Glomerular visceral epithelial cell (primary cell): ENCODE data around the gene PRSS57.
"Not testable (repeated sequence)": the region's sequence is repeated elsewhere in the genome, so short reads cannot be mapped to it uniquely, and the experiment has no call there.

Source experiments
- DNase-seq: peaks from one replicate; pipeline ENCODE4 v3.0.0-alpha.2; 2016; ENCODE audit errors: extremely low spot score

Gene PRSS57

DNA sequence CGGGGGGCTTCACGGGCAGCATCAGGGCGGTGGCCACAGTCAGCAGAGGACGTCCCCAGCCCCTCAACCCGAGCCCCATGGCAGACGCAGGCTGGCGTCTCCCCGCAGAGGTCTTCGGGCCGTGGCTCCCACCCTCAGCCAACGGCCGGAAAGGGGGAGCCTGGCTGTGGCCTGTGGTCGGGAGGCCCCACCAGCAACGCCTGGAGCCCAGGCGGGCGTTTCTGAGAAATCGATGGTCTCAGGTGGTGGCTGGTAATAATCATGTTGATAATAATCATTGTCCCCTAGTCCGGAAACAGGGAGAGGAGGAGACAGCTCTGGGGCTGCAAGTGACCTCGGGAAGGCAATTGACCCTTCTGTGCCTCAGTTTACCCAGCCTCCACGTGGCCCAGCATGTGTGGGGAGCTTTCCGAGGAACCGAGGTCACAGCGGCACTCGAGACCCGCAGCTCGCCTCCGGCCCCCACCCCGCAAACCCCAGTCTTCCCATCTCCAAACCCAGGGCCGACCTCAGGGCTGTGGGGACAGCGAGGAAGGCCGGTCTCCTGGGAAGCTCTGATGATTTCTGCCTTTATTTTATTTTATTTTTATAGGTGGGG is at the start of gene PRSS57:
TSS of gene PRSS57 (minus strand) at position 101 of the 598 bp plus-strand sequence. CDS start at position 79, 22 bp downstream.
- no peak for DNase-seq

DNA sequence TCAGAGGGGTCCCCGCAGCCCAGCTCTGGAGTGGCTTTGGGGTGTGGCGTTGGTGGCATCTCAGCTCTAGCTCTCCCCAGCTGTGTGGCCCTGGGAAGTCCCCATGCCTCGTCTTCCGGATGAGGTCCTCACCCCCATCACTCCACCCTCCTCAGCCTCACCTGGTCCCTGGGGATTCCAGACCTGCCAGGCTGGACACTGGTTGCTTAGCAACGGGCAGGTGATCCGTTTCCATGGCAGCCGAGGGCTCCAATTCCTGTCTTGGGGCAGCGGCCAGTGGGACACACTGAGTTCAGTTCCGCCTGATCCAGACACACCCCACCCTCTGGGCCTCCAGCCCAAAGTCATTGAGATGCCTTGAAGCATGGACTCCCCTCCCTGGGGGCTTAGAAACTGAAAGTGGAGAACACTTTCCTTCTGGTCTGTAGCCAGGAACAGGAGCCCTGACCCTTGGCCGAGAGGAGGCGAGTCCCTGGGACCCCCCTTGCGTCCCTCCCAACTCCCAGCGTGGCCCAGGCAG is 48.0 kb upstream of the PRSS57 start:
- DNase-seq, result no peak

DNA sequence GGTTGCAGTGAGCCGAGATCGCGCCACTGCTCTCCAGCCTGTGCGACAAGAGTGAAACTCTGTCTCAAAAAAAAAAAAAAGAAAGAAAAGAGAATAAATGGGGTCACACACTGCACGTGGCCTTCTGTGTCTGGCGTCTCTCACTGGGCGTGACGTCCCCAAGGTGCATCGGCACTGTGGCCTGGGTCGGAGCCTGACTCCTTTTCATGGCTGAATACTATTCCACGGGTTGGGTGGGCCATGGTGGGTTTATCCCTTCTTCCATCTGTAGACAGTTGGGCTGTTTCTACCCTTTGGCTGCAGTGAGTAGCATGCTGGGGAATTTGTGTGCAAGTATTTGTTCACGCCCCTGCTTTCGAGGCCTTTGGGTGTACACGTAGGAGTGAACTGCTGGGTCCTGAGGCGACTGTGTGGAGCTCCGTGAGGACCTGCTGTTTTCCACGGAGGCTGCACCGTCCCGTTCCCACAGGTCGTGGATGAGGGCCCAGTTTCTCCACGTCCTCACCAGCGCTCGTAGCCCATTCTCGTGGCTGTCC is 47.4 kb upstream of the PRSS57 start:
- no peak for DNase-seq

DNA sequence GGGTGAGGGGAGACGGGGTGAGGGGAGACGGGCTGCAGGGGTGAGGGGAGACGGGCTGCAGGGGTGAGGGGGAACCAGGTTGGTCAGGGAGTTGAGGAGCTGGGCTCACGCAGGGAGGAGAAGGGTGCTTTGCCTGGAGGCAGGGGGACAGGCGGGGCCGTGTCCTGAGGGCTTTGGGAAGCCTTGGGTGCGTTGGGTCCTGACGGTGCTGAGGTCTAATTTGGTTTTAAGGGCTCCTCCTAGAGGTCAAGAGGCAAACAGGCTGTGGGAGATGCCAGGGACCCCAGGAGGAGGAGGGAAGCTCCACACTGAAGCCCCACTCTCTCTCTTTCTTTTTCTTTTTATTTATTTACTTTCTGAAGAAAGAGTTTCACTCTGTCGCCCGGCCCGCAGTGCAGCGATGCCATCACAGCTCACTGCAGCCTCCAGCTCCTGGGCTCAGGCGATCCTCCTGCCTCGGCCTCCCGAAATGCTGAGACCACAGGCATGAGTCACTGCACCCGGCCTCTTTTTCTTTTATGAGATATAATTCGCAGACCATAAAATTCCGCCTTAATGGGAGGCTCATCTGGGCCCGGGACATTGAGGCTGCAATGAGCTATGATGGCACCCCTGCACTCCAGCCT is 46.4 kb upstream of the PRSS57 start:
- no peak for DNase-seq

DNA sequence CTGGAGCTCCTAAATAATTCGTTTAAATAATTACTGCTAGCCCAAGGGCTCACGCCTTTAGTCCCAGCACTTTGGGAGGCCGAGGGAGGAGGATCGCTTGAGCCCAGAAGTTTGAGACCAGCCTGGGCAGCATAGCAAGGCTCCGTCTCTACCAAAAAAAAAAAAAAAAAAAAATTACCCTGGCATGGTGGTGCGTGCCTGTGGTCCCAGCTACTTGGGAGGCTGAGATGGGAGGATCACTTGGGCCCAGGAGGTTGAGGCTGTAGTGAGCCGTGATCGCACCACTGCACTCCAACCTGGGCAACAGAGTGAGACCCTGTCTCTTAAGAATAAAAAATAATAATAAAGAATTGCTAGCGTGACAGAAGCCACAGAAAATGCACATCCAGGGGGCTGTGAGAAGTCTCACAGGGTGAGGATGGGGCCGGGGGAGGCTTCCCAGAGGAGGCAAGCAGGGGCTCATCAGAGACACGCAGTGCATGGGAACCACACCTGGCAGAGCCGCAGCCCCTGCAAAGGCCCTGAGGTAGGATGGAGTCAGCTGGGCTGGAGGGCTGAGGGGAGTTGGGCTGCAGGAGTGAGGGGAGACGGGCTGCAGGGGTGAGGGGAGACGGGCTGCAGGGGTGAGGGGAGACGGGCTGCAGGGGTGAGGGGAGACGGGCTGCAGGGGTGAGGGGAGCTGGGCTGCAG is 45.7 kb upstream of the PRSS57 start:
- not testable (repeated sequence) for DNase-seq

DNA sequence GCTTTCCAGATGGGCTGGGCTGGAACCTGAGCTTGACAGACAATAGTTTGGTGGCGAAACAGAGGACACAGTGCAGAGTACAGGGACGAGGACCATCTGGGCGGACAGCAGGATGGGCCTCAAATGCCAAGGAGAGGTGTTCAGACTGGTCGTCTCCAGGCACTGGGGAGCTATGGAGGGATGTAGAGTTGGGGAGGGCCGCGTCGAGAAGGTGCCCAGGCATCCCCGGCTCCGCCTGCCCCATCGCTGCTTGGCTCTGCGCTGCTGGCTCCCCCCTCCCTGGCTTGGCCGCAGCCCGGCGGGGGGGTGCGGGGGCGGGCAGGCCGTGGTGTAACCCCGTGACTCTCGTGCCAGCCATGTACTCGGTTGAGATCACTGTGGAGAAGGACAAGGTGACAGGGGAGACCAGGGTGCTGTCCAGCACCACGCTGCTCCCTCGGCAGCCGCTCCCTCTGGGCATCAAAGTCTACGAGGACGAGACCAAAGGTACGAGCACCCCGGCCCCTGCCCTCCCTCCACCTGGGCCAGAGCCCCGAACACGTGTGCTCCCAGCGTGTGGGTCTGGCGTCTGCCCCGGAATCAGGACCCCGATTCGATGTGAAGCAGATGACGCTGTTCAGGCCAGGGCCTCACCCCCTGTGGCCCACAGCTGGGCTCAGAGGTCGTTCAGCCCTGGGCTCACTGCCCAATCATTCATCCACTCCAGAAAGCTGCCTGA is 44.9 kb upstream of the PRSS57 start:
- DNase-seq, result no peak

DNA sequence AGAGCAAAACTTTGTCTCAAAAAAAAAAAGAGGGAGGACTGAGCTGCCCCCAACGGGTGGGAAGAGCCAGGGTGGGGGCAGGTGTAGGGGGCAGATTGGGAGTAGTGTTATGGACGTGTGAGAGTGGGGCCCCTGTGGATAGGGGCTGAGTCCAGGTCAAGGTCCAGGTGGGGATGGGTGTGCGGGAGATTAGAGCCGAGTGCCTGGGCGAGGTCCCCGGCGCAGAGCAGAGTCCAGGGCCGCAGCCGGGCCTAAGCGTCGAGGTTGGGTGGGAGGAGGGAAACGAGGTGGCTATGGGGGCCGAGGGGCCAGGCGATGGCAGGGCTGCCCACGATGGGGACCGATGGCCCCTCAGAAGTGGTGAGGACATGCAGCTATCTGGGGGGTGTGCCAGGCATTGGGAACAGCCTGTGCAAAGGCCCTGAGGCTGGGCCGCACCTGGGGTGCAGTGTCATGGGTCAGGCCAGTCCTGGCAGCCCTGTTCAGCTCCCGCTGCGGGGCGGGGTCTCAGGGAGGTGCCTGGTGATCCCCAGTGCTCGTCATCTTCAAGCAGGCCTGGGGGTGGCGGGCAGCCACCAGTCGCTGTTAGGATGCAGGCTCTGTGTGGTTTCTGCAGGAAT is 43.4 kb upstream of the PRSS57 start:
- DNase-seq, result no peak

DNA sequence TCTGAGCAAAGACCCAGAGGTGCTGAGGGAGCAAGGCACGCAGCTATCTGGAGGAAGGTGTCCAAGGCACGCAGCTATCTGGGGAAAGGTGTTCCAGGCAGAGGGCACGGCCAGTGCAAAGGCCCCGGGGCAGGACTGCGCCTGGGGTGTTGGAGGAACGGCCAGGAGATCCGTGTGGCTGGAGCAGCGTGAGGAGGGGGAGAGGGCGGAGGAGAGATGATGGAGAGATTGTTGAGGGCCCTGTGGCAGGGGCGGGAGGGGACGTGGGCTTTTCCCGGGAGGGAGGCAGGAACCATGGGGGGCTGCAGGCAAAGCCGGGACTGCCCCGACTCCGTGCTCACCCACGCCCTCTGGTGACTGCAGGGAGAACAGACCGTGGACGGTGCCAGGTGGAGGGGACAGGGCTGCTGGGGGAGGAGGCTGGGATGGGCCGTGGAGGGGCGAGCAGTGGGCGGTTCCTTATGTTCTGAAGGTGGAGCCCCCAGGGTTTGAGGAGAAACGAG is 42.4 kb upstream of the PRSS57 start:
- DNase-seq, result peak; percentile 43

DNA sequence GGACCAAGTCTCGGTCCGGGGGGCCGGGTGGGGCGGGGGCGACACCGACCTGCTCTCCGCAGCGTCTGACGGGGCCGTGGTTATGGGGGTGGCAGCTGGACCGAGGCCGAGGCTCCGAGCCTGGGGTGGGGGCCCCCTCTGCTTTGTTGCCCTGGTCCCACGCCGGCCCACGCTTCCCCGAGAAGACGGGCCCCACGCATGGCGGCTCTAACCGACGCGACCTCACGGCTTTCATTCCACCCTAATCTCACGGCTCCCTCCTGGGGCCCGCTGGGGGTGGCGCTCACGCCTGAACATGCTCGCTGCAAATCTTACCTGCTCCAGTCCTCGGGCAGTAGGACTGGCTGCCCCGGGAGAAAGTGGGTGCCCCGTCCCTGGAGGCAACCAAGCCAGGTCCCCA is 40.9 kb upstream of the PRSS57 start:
- no peak for DNase-seq

DNA sequence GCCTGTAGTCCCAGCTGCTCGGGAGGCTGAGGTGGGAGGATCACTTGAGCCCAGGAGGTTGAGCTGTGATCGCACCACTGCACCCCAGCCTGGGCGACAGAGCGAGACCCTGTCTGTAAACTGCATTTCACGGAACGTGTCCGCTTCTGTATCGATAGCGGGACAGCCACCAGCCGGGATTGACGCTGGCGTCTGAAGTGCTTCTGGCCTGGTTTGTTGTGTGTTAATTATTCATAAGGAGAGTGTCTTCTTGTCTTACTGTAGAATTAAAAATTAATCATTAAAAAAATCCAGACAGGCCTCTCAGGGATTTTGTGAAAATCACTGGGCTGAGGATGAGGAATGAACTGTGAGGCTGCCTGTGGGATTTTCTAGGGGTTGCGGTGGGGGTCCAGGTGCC is 39.5 kb upstream of the PRSS57 start:
- peak; percentile 51 for DNase-seq

DNA sequence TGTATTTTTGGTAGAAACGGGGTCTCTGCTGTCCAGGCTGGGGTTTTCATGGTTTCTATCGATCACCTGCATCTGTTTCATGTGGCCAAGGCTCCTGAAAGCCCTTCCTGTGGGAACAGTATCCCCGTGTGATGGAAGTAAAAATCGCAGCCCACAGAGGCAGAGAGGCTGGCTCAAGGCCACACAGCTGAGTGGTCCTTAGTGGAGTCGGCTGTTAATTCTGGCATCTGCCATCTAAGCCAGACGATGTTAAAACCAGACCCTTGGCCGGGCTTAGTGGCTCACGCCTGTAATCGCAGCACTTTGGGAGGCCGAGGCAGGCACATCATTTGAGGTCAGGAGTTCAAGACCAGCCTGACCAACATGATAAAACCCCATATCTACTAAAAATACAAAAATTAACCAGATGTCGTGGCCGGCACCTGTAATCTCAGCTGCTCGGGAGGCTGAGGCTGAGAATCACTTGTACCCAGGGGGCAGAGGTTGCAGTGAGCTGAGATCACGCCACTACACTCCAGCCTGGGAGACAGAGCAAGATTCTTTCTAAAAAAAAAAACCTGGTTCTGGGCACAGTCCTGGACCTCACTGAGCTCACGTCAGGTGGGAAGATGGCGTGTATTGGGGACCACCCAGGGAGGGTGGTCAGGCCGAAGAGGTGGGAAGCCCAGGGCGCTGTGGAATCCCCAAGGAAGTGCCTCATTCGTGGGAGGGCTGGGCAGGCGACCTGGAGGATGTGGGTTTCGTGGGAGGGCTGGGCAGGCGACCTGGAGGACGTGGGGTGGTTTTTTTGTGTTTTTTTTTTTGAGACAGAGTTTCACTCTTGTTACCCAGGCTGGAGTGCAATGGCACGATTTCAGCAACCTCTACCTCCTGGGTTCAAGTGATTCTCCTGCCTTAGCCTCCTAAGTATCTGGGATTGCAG is 37.2 kb upstream of the PRSS57 start:
- no peak for DNase-seq

DNA sequence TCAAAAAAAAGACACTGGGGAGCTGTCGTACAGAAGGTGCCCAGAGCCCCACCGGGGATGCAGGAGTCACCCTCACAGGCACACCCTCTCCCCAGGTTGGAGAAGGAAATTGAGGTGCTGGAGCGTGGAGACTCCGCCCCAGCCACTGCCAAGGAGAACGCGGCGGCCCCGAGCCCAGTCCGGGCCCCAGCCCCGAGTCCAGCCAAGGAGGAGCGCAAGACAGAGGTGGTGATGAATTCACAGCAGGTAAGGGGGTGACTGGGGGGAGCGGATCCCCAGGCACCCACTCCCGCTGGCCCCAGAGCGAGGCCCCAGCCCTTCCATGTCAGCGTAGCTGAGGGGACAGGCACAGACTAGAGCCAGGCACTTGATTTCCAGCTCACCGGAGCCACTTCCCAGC is 35.7 kb upstream of the PRSS57 start:
- no peak for DNase-seq

DNA sequence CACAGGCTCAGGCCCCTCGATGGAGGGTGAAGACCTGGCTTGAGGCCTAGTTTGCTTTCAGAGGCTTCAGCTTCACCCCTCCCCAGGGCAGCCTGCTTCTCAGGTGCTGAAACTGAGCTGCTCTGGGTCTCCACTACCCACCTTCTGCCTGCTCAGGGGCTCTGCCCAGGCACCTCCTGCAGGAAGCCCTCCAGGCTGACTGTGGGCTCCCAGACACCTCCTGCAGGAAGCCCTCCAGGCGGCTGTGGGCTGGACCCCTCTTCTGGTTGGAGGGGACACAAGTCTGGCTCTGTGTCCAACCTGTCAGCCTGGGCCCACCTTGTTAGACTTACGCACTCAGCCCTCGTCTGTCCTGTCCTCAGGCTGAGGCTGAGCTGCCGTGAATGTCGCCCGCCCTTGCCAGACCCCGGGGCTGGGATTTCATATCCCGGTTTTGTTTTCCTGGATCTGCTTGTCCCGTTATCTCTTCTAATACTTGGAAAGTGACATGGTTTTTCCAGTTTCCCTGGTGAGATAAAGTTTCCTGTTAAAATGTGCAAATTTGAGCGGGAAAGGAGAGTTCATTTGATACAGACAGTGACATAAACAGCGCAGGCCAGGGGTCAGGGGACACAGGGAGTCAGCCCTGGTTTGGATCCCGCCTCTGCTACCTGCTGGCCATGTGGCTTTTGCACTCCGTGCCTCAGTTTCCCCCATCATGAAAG is 34.9 kb upstream of the PRSS57 start:
- no peak for DNase-seq

DNA sequence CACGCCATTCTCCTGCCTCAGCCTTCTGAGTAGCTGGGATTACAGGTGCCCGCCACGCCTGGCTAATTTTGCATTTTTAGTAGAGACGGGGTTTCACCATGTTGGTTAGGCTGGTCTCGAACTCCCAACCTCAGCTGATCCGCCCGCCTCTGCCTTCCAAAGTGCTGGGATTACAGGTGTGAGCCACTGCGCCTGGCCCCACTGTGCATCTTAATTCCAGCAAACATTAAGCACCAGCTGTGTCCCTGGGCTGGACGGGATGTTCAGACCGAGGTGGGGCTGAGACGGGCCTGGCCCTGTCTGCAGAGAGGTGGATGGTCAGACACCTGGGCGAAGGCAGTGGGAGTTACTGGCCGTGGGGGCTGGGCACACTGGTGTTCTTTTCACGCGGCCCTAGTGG is 34.3 kb upstream of the PRSS57 start:
- DNase-seq, result not testable (repeated sequence)

DNA sequence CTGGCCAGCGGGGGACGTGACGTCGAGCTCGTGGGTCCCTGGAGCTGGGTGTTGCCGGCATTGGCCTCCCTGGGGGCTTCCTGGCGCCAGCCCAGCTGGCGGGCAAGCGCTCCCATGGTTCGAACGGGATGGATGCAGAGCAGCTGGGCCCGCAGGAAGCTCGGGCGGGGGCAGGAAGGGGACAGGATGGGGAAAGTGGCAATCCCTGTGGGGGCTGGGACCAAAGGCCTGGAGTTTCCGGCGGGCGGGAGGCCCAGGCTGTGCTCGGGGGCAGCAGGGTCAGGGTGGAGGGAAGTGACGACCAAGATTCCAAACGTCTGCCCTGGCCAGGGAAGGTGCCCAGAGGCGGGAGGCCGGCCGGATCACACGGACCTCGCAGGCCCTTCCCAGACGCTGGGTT is 32.8 kb upstream of the PRSS57 start:
- DNase-seq, result no peak

DNA sequence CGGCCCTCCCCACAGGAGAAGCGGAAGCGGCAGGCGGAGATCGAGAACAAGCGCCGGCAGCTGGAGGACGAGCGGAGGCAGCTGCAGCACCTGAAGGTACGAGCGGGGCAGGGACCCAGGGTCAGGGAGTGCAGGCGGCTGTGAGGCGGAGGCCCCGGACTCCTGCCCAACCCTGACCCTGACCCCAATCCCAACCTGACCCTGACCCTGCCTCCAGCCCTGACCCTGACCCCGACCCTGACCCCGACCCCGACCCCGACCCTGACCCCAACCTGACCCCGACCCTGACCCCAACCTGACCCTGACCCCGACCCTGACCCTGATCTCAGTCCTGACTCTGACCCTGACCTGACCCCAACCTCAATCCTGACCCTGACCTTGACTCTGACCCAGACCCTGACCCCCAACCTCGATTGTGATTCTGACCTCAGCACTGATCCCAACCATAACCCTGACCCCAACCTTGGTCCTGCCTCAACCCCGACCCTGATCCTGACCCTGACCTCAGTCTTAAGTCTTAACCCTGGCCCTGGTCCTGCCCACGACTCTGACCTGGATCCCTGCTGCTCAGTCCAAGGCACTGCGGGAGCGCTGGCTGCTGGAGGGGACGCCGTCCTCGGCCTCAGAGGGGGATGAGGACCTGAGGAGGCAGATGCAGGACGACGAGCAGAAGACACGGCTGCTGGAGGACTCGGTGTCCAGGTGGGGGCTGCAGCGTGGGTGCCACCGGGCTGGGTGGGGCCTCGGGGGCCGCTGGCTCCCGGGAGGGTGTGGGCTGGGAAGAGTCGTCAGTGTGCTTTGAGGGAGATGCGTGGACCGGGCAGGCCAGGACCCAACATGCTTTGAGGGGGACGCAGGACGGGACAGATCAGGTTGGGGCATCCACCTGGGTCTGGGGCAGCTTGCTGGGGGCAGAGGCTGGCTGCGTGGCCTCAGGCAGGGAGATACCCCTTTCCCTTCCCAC is 32.0 kb upstream of the PRSS57 start:
- DNase-seq, result no peak

DNA sequence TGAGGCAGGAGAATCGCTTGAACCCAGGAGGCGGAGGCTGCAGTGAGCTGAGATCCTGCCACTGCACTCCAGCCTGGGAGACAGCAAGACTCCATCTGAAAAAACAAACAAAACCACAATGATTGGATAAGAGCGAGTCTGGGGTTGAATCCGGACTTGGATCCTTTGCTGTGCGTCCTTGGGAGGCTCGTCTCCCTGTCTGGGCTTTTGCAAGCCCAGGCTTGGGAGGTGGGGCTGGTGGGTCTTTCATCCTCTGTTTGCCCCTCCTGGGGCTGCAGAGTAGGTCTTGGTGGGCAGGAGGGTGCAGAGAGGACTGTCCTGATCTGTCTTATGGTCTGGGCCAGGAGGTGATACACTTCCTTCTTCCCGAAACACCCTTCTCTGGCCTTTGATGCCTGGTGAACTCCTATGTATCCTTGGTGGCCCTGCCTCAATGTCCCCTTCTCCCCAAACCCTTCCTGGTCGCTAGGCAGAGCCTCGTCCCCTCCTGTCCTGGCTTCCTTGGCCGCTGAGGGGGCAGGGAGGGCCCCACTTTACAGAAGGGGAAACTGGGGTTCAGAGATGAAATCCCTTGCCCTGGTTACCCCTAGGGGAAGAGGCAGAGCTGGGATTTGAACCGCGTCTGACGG is 30.3 kb upstream of the PRSS57 start:
- no peak for DNase-seq

DNA sequence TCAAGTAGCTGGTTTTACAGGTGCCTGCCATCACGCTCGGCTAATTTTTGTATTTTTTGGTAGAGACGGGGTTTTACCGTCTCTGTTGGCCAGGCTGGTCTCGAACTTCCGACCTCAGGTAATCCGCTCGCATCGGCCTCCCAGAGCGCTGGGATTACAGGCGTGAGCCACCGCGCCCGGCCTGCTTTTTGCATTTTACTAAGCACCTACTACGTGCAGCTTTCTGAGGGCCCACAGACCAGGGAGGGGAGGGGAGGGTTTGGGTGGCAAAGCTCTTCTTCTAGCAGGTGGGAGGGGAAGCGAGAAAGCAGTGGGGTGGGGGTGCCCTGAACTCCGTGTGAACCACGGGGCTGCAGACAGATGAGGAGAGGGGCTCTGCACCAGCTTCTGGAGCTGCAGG is 28.5 kb upstream of the PRSS57 start:
- DNase-seq, result no peak
